IMR-90 (cell line): ENCODE results near the gene SMIM24. TPM values are rescaled to one million over a fixed set of nuclear protein-coding genes. Genes with fewer than 3 reads are reported as not detected.

Experiments
- ATAC-seq: fragments of 200-7000 bp; cut with Tn5 transposase; 2 replicates; pipeline ENCODE4 v1.9.1; 2020; ENCODE audit warnings: low read depth, mild to moderate bottlenecking, moderate library complexity
- BruUV-seq: library from RNA; stranded (reverse); fragments of 400-500 nt; replicated peaks from 2 replicates; lab custom pipeline; 2021; lab: Mats Ljungman, UMichigan
- CTCF ChIA-PET: fragments of 300-600 bp; formaldehyde crosslinking; extraction: SDS; loops from one replicate; lab custom pipeline; 2021; ENCODE audit warnings: antibody characterized with exemption; lab: Yijun Ruan, JAX
- POLR2A ChIA-PET: fragments of 300-600 bp; sonication (Branson Sonifier 250); formaldehyde crosslinking; loops from one replicate; lab custom pipeline; 2022; ENCODE audit warnings: antibody characterized with exemption; ENCODE audit not compliant: unreplicated experiment; lab: Charles Lee
- DNase-seq: peaks from one replicate; pipeline ENCODE4 v3.0.0; 2013
- H2AFZ ChIP-seq: replicated peaks from 2 replicates; pipeline ENCODE3; 2013; ENCODE audit warnings: low read length, mild to moderate bottlenecking; ENCODE audit not compliant: poor library complexity
- H2AK5ac ChIP-seq: 2 replicates; pipeline ENCODE4 v1.6.1; 2013; ENCODE audit warnings: low read depth, low read length, inconsistent platforms
- H2AK9ac ChIP-seq: replicated peaks from 2 replicates; pipeline ENCODE3; 2013; ENCODE audit warnings: mild to moderate bottlenecking, low read depth, low read length, moderate library complexity; ENCODE audit not compliant: poor library complexity
- H2BK120ac ChIP-seq: 2 replicates; pipeline ENCODE4 v1.6.1; 2013; ENCODE audit warnings: low read depth, low read length, inconsistent platforms
- H2BK15ac ChIP-seq: 3 replicates; pipeline ENCODE4 v1.6.1; 2013; ENCODE audit warnings: low read depth, low read length, inconsistent platforms
- H2BK20ac ChIP-seq: 2 replicates; pipeline ENCODE4 v1.6.1; 2013; ENCODE audit warnings: low read depth, mild to moderate bottlenecking, inconsistent platforms, low read length, moderate library complexity
- H2BK5ac ChIP-seq: 2 replicates; pipeline ENCODE4 v1.6.1; 2013; ENCODE audit warnings: mild to moderate bottlenecking, low read depth, low read length, inconsistent platforms; ENCODE audit not compliant: poor library complexity, severe bottlenecking
- H3K14ac ChIP-seq: replicated peaks from 2 replicates; pipeline ENCODE4 v1.6.1; 2013; ENCODE audit warnings: low read depth, low read length, inconsistent platforms
- H3K18ac ChIP-seq: 2 replicates; pipeline ENCODE4 v1.6.1; 2013; ENCODE audit warnings: low read depth, low read length, control low read depth
- H3K23ac ChIP-seq: 2 replicates; pipeline ENCODE4 v1.6.1; 2013; ENCODE audit warnings: low read depth, low read length, inconsistent platforms
- H3K27ac ChIP-seq: 2 replicates; pipeline ENCODE4 v1.5.1; 2013; ENCODE audit warnings: mild to moderate bottlenecking, control low read depth, low read length; ENCODE audit not compliant: insufficient read depth
- H3K27me3 ChIP-seq: 2 replicates; pipeline ENCODE4 v1.6.1; 2013; ENCODE audit warnings: low read length; ENCODE audit not compliant: control insufficient read depth, insufficient read depth
- H3K36me3 ChIP-seq: 2 replicates; pipeline ENCODE4 v1.6.1; 2013; ENCODE audit warnings: low read length, mixed read lengths; ENCODE audit not compliant: control insufficient read depth, insufficient read depth
- H3K4ac ChIP-seq: 2 replicates; pipeline ENCODE4 v1.6.1; 2013; ENCODE audit warnings: low read depth, low read length, inconsistent platforms
- H3K4me1 ChIP-seq: 2 replicates; pipeline ENCODE4 v1.6.1; 2013; ENCODE audit warnings: low read length, mixed read lengths; ENCODE audit not compliant: control insufficient read depth, insufficient read depth
- H3K4me2 ChIP-seq: 2 replicates; pipeline ENCODE4 v1.6.1; 2013; ENCODE audit warnings: low read depth, mild to moderate bottlenecking, control low read depth, low read length, moderate library complexity
- H3K4me3 ChIP-seq: 2 replicates; pipeline ENCODE4 v1.5.1; 2013; ENCODE audit warnings: low read depth, mild to moderate bottlenecking, control low read depth, low read length, moderate library complexity; ENCODE audit not compliant: insufficient read depth
- H3K56ac ChIP-seq: 2 replicates; pipeline ENCODE4 v1.6.1; 2013; ENCODE audit warnings: low read length, inconsistent platforms; ENCODE audit not compliant: insufficient read depth; ENCODE audit errors: extremely low read depth
- H3K79me1 ChIP-seq, 2 experiments: 2 replicates each; pipeline ENCODE4 v1.6.1; 2013; ENCODE audit warnings: low read length in 2 of 2, inconsistent platforms in 1 of 2, low read depth in 1 of 2
- H3K9ac ChIP-seq: 2 replicates; pipeline ENCODE4 v1.6.1; 2013; ENCODE audit warnings: low read depth, low read length, control low read depth
- H3K9me1 ChIP-seq: 2 replicates; pipeline ENCODE4 v1.6.1; 2013; ENCODE audit warnings: low read length, inconsistent platforms; ENCODE audit not compliant: insufficient read depth
- H3K9me3 ChIP-seq: 2 replicates; pipeline ENCODE4 v1.6.1; 2013; ENCODE audit warnings: low read length; ENCODE audit not compliant: control insufficient read depth, insufficient read depth
- H4K20me1 ChIP-seq: 2 replicates; pipeline ENCODE4 v1.6.1; 2013; ENCODE audit warnings: low read length, inconsistent platforms; ENCODE audit not compliant: insufficient read depth
- H4K5ac ChIP-seq: 2 replicates; pipeline ENCODE4 v1.6.1; 2013; ENCODE audit warnings: mild to moderate bottlenecking, low read depth, low read length, control low read depth
- H4K8ac ChIP-seq, 2 experiments: 2 replicates each; pipeline ENCODE4 v1.6.1; 2013; ENCODE audit warnings: low read depth in 2 of 2, low read length in 2 of 2, control low read depth in 1 of 2, inconsistent platforms in 1 of 2
- H4K91ac ChIP-seq: 2 replicates; pipeline ENCODE4 v1.6.1; 2013; ENCODE audit warnings: low read depth, low read length, inconsistent platforms; ENCODE audit not compliant: insufficient read depth
- BHLHE40 ChIP-seq: fragments of 150-350 bp; IDR thresholded peaks from 2 replicates; pipeline ENCODE4 v1.6.1; 2016; ENCODE audit warnings: mild to moderate bottlenecking, low read depth, low read length
- CEBPB ChIP-seq: IDR thresholded peaks from 2 replicates; pipeline ENCODE4 v1.6.1; 2012; ENCODE audit warnings: low read depth, low read length, improper control_type of control experiment
- CHD1 ChIP-seq: IDR thresholded peaks from 2 replicates; pipeline ENCODE4 v1.6.1; 2012; ENCODE audit warnings: low read depth, low read length, improper control_type of control experiment
- ELK1 ChIP-seq: fragments of 150-350 bp; IDR thresholded peaks from 2 replicates; pipeline ENCODE4 v1.6.1; 2016; ENCODE audit warnings: low read depth, mild to moderate bottlenecking, low read length, moderate library complexity, borderline replicate concordance
- FOS ChIP-seq: fragments of 150-350 bp; IDR thresholded peaks from 2 replicates; pipeline ENCODE4 v1.6.1; 2016; ENCODE audit warnings: low read depth, low read length
- MAFK ChIP-seq: IDR thresholded peaks from 2 replicates; pipeline ENCODE4 v1.6.1; 2012; ENCODE audit warnings: low read depth, low read length, improper control_type of control experiment
- MAZ ChIP-seq: IDR thresholded peaks from 2 replicates; pipeline ENCODE4 v1.6.1; 2012; ENCODE audit warnings: low read depth, mild to moderate bottlenecking, low read length, improper control_type of control experiment, moderate library complexity, borderline replicate concordance
- MXI1 ChIP-seq: IDR thresholded peaks from 2 replicates; pipeline ENCODE4 v1.6.1; 2012; ENCODE audit warnings: low read depth, mild to moderate bottlenecking, low read length, moderate library complexity, borderline replicate concordance
- NFE2L2 ChIP-seq: fragments of 150-350 bp; IDR thresholded peaks from 2 replicates; pipeline ENCODE4 v1.6.1; 2016; ENCODE audit warnings: low read depth, mild to moderate bottlenecking, low read length
- POLR2A ChIP-seq: IDR thresholded peaks from 2 replicates; pipeline ENCODE4 v1.6.1; 2012; ENCODE audit warnings: mild to moderate bottlenecking, low read depth, low read length
- RAD21 ChIP-seq: IDR thresholded peaks from 2 replicates; pipeline ENCODE4 v1.6.1; 2012; ENCODE audit warnings: low read length, improper control_type of control experiment
- RCOR1 ChIP-seq: IDR thresholded peaks from 2 replicates; pipeline ENCODE4 v1.6.1; 2012; ENCODE audit warnings: mild to moderate bottlenecking, low read length, improper control_type of control experiment; ENCODE audit not compliant: insufficient replicate concordance
- RFX5 ChIP-seq: IDR thresholded peaks from 2 replicates; pipeline ENCODE4 v1.8.0; 2012; ENCODE audit warnings: low read depth, mild to moderate bottlenecking, low read length, moderate library complexity
- SMC3 ChIP-seq: fragments of 150-350 bp; IDR thresholded peaks from 2 replicates; pipeline ENCODE4 v1.6.1; 2016; ENCODE audit warnings: low read depth, mild to moderate bottlenecking, antibody characterized with exemption, low read length, moderate library complexity
- USF2 ChIP-seq: fragments of 150-350 bp; IDR thresholded peaks from 2 replicates; pipeline ENCODE4 v1.6.1; 2017; ENCODE audit warnings: mild to moderate bottlenecking, antibody characterized with exemption, low read length, low read depth
- WGBS, 2 experiments: methylation state at CpG; one replicate each; pipeline versions ENCODE4 v1.1.5 to v1.1.7; 2013; ENCODE audit warnings: missing lambda C conversion rate in 2 of 2; ENCODE audit not compliant: insufficient read length in 1 of 2; ENCODE audit errors: extremely low coverage in 2 of 2; 5-methylcytosine and 5-hydroxymethylcytosine counted together
- dilution Hi-C: fragments of 300-500 bp; cut with HindIII; formaldehyde crosslinking; loops from one replicate; pipeline ENCODE4 v1.14.3; 2018; ENCODE audit warnings: low sequenced_read_pairs; ENCODE audit not compliant: unreplicated experiment
- in situ Hi-C: fragments of 300-500 bp; cut with MboI; formaldehyde crosslinking; loops from 3 replicates; pipeline ENCODE4 v1.14.3; 2019; ENCODE audit warnings: low sequenced_read_pairs, inconsistent platforms, mixed read lengths
- intact Hi-C: fragments of 100-400 bp; cut with micrococcal nuclease; formaldehyde crosslinking; loops from 2 replicates; pipeline ENCODE4 v1.10.0; 2022
- polyA plus RNA-seq, 3 experiments: library from polyadenylated mRNA; depleted of rRNA; stranded (reverse); fragments of >200 nt; gene quantifications; 2 replicates each; pipeline ENCODE4 v1.2.3, GENCODE V29; 2012; ENCODE audit warnings: low replicate concordance in 1 of 3
- total RNA-seq: library from RNA; depleted of rRNA; stranded (reverse); fragments of >200 nt; gene quantifications from 2 replicates; pipeline ENCODE4 v1.2.3, GENCODE V29; 2012
- TF ChIP-seq, protein P1 (sequence below): conservative IDR thresholded peaks from 2 replicates; pipeline ENCODE4 v1.5.1; 2012; ENCODE audit warnings: mild to moderate bottlenecking, low read depth, low read length, improper control_type of control experiment

Gene SMIM24
- total and polyA plus RNA-seq, 2 of the 4 experiments (the other 2 are of a cell fraction), result not detected

GRCh38 chr19:3491396-3492119 is 11.2 kb upstream of the SMIM24 start:
- dilution Hi-C loops, result no loop called here

More at GRCh38 chr19:3491396-3492119, 11.2 kb upstream of the SMIM24 start:
- in situ Hi-C loops, result loop anchor here (25.0 kb wide), 1 partner anchor 529 kb away; no protein-coding TSS in a partner anchor
- BruUV-seq, result no TSS peak
- no peak overlapping the region for H4K91ac ChIP-seq
- TF ChIP-seq, protein P1, sequence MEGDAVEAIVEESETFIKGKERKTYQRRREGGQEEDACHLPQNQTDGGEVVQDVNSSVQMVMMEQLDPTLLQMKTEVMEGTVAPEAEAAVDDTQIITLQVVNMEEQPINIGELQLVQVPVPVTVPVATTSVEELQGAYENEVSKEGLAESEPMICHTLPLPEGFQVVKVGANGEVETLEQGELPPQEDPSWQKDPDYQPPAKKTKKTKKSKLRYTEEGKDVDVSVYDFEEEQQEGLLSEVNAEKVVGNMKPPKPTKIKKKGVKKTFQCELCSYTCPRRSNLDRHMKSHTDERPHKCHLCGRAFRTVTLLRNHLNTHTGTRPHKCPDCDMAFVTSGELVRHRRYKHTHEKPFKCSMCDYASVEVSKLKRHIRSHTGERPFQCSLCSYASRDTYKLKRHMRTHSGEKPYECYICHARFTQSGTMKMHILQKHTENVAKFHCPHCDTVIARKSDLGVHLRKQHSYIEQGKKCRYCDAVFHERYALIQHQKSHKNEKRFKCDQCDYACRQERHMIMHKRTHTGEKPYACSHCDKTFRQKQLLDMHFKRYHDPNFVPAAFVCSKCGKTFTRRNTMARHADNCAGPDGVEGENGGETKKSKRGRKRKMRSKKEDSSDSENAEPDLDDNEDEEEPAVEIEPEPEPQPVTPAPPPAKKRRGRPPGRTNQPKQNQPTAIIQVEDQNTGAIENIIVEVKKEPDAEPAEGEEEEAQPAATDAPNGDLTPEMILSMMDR, result no peak
- no peak for TF ChIP-seq POLR2A
- no peak for TF ChIP-seq RCOR1
- no peak for TF ChIP-seq FOS
- TF ChIP-seq RFX5, result no peak
- TF ChIP-seq MAFK, result no peak
- TF ChIP-seq BHLHE40, result no peak
- no peak for TF ChIP-seq CEBPB
- no peak for TF ChIP-seq MAZ
- no peak for TF ChIP-seq SMC3
- TF ChIP-seq CHD1, result no peak
- no peak for TF ChIP-seq RAD21
- TF ChIP-seq USF2, result no peak
- no peak for TF ChIP-seq NFE2L2
- TF ChIP-seq ELK1, result no peak
- no peak for TF ChIP-seq MXI1
- intact Hi-C loops, result no loop called here
- H3K14ac ChIP-seq, result no peak overlapping the region
- H3K9me1 ChIP-seq, result no peaks in the 10 kb centered on the region
- ATAC-seq (no peak), DNase-seq (no peak)
- H3K36me3 ChIP-seq, result peaks cover 26% of the 10 kb centered on the region
- H3K79me1 ChIP-seq, result peaks cover 0 to 4% of the 10 kb centered on the region in 2 experiments; a peak in 1 of 4 replicates
- no peaks in the 10 kb centered on the region for H3K9me3 ChIP-seq
- no peak overlapping the region for H2AFZ ChIP-seq
- ChIA-PET CTCF (no interaction called here), POLR2A (no interaction called here)
- no peaks in the 10 kb centered on the region for H3K27me3 ChIP-seq
- WGBS, 2 experiments, result 95% methylated on average over 39 of the region's 55 CpGs; no CpG with 5 or more reads in 1 of the 2 experiments
- H3K27ac ChIP-seq, result no peak overlapping the region
- no peak overlapping the region for H3K4me3 ChIP-seq
- H3K4ac ChIP-seq, result no peak overlapping the region
- H2BK15ac ChIP-seq, result no peak overlapping the region
- H2BK20ac ChIP-seq, result no peak overlapping the region
- H2AK9ac ChIP-seq, result no peak overlapping the region
- H3K56ac ChIP-seq, result no peak overlapping the region
- H3K23ac ChIP-seq, result no peak overlapping the region
- H4K5ac ChIP-seq, result no peak overlapping the region
- no peaks in the 10 kb centered on the region for H3K4me1 ChIP-seq
- no peak overlapping the region for H2BK5ac ChIP-seq
- no peak overlapping the region for H3K18ac ChIP-seq
- H4K8ac ChIP-seq, result no peak overlapping the region
- no peak overlapping the region for H2BK120ac ChIP-seq
- H3K4me2 ChIP-seq, result no peak overlapping the region
- H2AK5ac ChIP-seq, result no peak overlapping the region
- H3K9ac ChIP-seq, result no peak overlapping the region
- no peaks in the 10 kb centered on the region for H4K20me1 ChIP-seq
